ENCODE measurements around the gene ABCC11. TPM values are rescaled to one million over a fixed set of nuclear protein-coding genes. Genes with fewer than 3 reads are reported as not detected.

ABCC11 gene
- total RNA-seq, 4 donors from 2014 or later, result 0.13 to 1.4 (median 0.36) TPM

DNA sequence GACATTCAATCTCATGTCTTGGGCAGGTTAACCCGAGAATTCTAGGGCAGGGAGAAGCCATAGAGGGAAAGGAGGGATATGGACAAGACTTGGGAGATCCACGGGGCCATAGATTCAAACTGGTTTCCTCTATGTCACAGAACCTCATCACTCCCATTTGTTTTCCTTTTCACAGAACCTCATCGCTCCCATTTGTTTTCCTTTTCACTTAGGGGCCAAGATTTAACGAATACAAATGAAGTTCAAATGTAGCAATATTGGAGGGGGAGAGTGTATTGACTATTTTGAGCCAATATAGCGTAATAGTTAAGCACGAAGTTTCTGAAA lies 42.6 kb downstream of the ABCC11 start:
- WGBS, result 85% methylated on average over 6 of the region's 6 CpGs
- TF ChIP-seq POLR2AphosphoS5 (IDR thresholded peaks at IDR 0.05) (no peak), CTCF (IDR thresholded peaks at IDR 0.05) (no peak), POLR2A (IDR thresholded peaks at IDR 0.05) (no peak), EP300 (IDR thresholded peaks at IDR 0.05) (no peak)
- H3K4me1 ChIP-seq, result no peaks in the 10 kb centered on the region
- H3K36me3 ChIP-seq, result no peaks in the 10 kb centered on the region
- no peak overlapping the region for H3K4me3 ChIP-seq
- H3K27me3 ChIP-seq, result no peaks in the 10 kb centered on the region
- DNase-seq (ENCODE audit: low spot score in 2 of 2), result no peak
- no peak overlapping the region for H3K27ac ChIP-seq
- H3K9me3 ChIP-seq, result no peaks in the 10 kb centered on the region

DNA sequence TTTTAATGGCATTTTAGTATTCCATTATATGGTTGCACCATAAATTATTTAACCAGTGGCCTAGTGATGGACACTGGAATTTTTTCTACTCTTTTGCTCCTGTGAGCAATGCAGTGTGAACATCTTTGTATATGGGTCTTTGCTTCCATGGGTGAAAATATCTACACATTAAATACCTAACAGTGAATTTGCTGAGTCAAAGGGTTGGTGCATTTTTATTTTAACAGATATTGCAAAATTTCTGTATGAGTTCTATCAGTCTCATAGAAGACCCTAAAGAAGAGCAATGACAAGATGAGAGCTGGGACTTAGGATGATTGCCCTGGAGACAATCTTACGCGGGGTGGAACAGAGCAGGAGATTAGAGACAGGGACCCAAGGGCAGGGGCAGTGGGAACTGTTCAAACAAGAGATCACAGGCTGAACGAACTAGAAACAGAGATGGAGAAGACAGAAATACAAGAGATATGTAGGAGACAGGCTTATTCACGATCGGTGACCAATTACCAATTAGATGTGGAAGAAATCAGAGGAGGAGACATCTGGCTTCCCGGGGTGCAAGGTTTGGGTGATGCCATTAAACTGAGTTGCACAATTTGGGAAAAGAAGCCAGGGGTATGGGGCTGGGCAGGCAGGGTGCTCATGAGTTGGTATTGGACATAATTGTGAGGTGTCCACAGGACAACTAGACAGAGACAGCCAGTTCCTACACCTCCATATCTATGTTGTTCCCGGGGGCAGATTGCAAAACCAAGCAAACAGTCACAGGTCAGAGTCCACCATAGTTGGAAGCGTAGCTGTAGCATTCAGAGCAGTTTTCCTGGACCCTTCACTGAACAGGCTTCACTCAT lies 43.1 kb downstream of the ABCC11 start:
- Histone ChIP-seq H3K27ac (no peak overlapping the region), H3K4me3 (no peak overlapping the region), H3K36me3 (no peaks in the 10 kb centered on the region), H3K4me1 (no peaks in the 10 kb centered on the region), H3K27me3 (no peaks in the 10 kb centered on the region), H3K9me3 (no peaks in the 10 kb centered on the region)
- 87% methylated on average over 8 of the region's 8 CpGs for WGBS
- DNase-seq (ENCODE audit: low spot score in 2 of 2), result no peak
- TF ChIP-seq POLR2AphosphoS5 (IDR thresholded peaks at IDR 0.05) (no peak), CTCF (IDR thresholded peaks at IDR 0.05) (no peak), POLR2A (IDR thresholded peaks at IDR 0.05) (no peak), EP300 (IDR thresholded peaks at IDR 0.05) (no peak)

DNA sequence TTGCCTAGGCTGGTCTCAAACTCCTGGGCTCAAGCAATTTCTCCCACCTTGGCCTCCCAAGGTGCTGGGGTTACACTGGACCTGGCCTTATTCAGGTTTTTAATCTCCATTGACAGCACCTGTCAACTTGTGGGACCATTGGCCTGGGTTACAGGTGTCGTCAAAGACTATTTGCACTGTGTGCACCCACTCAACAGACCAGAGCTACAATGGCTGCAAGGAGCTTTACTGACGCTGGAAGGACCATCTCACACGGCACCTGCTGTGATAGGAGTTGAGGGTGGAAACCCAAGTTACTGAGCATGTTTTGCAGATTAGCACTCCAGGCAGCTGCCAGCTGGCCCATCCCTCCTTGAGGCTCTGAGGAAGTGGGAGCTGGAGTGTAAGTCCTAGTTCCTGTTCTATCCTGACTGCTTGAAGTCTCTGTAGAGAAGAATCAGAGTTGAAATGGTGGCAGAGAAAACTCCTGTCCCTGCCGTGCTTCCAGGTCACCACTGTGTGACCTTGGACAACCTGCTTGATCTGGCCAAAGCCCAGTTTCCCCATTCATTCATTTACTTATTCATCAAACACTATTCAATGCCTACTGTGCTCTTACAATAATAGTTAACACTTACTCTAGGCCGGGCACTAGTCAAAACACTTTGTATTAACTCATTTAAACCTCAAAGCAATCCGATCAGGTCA lies 45.7 kb downstream of the ABCC11 start:
- Histone ChIP-seq H3K9me3 (no peaks in the 10 kb centered on the region), H3K27ac (no peak overlapping the region), H3K4me3 (no peak overlapping the region), H3K27me3 (no peaks in the 10 kb centered on the region), H3K4me1 (no peaks in the 10 kb centered on the region), H3K36me3 (no peaks in the 10 kb centered on the region)
- no peak for DNase-seq (ENCODE audit: low spot score in 2 of 2)
- no peak for TF ChIP-seq CTCF (IDR thresholded peaks at IDR 0.05)
- TF ChIP-seq POLR2A (IDR thresholded peaks at IDR 0.05), result no peak
- no peak for TF ChIP-seq EP300 (IDR thresholded peaks at IDR 0.05)
- no peak for TF ChIP-seq POLR2AphosphoS5 (IDR thresholded peaks at IDR 0.05)
- WGBS, result 59% methylated on average over 6 of the region's 6 CpGs

DNA sequence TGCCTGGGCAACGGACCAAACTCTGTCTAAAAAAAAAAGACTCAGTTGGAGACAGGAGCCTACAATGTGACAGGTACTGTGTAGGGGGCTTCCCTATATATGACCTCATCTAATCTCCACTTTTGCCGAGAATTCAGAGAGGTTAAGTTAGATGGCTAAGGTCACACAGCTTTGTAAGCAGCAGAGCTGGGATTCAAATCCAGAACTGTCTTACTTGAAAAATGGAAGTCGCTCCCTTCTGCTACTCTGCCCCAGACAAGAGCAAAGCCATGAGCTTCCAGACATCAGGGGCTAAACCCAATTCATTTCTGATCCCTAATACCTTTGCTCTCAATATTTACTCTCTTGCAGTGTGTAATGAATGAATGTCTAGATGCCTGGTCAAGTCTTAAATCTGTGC lies 50.0 kb downstream of the ABCC11 start:
- no peaks in the 10 kb centered on the region for H3K36me3 ChIP-seq
- no peaks in the 10 kb centered on the region for H3K9me3 ChIP-seq
- no peak for DNase-seq (ENCODE audit: low spot score in 2 of 2)
- no peak overlapping the region for H3K4me3 ChIP-seq
- no peak for TF ChIP-seq CTCF (IDR thresholded peaks at IDR 0.05)
- TF ChIP-seq POLR2A (IDR thresholded peaks at IDR 0.05), result no peak
- TF ChIP-seq POLR2AphosphoS5 (IDR thresholded peaks at IDR 0.05), result no peak
- no peak for TF ChIP-seq EP300 (IDR thresholded peaks at IDR 0.05)
- no peak overlapping the region for H3K27ac ChIP-seq
- 94% methylated on average over 3 of the region's 3 CpGs for WGBS
- H3K4me1 ChIP-seq, result no peaks in the 10 kb centered on the region
- no peaks in the 10 kb centered on the region for H3K27me3 ChIP-seq

- WGBS, result 31% methylated on average over 5 of the region's 5 CpGs
- Histone ChIP-seq H3K36me3 (no peaks in the 10 kb centered on the region), H3K9me3 (no peaks in the 10 kb centered on the region), H3K27ac (no peak overlapping the region), H3K27me3 (no peaks in the 10 kb centered on the region), H3K4me1 (no peaks in the 10 kb centered on the region), H3K4me3 (no peak overlapping the region)
- DNase-seq (ENCODE audit: low spot score in 2 of 2), result no peak
- TF ChIP-seq POLR2AphosphoS5 (IDR thresholded peaks at IDR 0.05), result no peak
- TF ChIP-seq EP300 (IDR thresholded peaks at IDR 0.05), result no peak
- TF ChIP-seq POLR2A (IDR thresholded peaks at IDR 0.05), result no peak
- no peak for TF ChIP-seq CTCF (IDR thresholded peaks at IDR 0.05)
Observed at GRCh38 chr16:48194828-48195556, 52.3 kb downstream of the ABCC11 start.

All from suprapubic skin (tissue), 4 donors.